Ecto neural progenitor cell (in vitro differentiated cells): ENCODE data around the gene NT5C3A.
"Not testable (repeated sequence)": the region's sequence is repeated elsewhere in the genome, so short reads cannot be mapped to it uniquely, and the experiment has no call there.

Experiments
- DNase-seq: peaks from one replicate; pipeline ENCODE4 v3.0.0-alpha.2; 2018; ENCODE audit warnings: low spot score

The NT5C3A gene

GRCh38 chr7:33041631-33042428, 20.7 kb downstream of the NT5C3A start:
- DNase-seq: no peak

- DNase-seq: no peak
Measured at GRCh38 chr7:33040803-33041516, 21.6 kb downstream of the NT5C3A start.

DNA sequence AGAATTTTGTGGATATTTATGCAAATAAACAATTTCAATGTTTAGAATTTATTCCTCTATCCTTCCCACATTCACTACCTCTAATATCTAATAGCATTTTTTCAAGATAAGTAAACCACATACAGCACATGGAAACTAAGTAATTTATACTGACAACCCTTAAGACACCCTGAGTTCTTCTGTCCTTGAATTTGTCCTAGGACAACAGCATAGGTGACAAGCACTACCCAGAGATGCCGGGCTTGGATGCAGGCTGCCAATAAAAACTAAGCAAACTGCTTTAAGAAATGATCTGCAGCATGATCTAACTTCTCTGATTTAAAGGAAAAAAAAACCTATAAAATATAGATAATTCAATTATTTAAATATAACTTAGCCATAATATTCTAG, 22.7 kb downstream of the NT5C3A start:
- no peak for DNase-seq

- DNase-seq: no peak
Measured at GRCh38 chr7:33039257-33039902, 23.2 kb downstream of the NT5C3A start.

- no peak for DNase-seq
Measured at GRCh38 chr7:33038639-33039038, 23.9 kb downstream of the NT5C3A start.

DNA sequence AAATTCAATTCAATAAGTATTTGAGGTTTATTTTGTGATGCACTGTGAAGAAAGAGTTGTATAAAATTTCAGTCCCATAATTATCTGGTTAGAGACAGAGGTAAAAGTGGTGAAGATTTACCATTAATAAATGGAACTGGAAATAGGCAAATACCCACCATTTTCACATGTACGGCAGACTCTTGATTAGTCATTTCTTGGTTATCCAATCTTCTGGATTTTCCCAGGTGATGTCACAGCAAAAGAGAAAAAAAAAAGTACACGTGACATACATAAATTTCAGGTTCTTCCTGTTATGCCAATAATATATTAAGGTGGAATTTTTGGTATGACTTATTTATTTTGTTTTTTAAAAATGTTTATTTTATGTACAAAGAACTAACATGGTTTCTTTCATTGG, 26.8 kb downstream of the NT5C3A start:
- no peak for DNase-seq

DNA sequence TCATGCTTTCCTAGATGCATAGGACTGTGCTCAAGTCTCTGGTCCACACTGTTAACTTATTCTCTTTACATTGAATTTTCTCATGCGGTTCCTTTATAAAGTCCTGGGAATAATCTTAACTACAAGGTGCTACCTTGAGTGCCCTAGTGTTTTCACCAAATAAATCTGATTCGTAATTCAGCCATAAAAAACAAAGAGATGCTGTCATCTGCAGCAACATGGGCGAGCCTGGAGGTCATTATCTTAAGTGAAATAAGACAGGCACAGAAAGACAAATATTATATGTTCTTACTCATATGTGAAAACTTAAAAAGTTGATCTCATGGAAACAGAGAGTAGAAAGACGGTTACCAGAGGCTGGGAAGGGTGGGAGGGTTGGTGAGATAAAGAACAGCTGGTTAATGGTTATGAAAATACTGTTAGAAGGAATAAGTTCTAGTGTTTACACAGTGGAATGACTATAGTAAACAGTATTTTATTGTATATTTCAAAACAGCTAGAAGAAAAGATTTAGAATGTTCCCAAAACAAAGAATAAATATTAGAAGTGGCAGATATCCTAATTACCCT, 38.3 kb downstream of the NT5C3A start:
- DNase-seq: no peak

DNA sequence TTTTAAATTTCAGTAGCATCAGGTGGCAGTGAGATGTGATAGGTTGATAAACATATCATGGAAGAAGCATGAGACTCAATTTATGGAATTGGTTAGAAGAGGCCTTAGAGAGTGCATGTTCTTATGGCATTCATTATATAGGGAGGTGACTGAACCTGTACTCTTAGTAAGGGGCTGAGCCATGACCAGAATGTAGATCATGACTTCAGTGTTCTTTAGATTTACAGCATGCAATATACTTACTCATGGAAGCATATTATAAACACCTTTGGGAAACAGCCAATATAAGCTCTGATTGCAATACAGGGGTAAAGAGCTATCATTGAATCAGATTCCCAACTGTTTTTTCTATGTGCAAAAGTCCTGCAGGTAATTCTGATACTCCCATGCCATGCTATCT, 50.2 kb downstream of the NT5C3A start:
- no peak for DNase-seq

DNA sequence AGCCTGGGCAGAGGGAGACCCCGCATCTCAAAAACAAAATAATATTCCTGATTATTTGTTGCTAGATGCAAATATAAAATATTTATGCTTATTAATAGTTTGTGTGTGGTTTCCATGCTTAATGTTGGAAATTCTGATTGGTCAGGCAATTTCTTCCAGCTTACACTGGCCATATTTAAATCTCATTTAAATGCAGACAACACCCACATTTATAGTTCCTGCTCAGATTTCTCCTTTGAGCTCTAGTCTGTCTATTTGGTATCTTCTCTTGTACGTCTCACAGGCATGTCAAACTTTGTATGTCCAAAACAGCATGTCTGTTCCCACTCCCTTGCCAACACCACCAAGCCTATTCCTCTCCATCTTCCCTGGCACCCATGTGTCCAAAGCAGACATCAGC, 52.8 kb downstream of the NT5C3A start:
- no peak for DNase-seq

DNA sequence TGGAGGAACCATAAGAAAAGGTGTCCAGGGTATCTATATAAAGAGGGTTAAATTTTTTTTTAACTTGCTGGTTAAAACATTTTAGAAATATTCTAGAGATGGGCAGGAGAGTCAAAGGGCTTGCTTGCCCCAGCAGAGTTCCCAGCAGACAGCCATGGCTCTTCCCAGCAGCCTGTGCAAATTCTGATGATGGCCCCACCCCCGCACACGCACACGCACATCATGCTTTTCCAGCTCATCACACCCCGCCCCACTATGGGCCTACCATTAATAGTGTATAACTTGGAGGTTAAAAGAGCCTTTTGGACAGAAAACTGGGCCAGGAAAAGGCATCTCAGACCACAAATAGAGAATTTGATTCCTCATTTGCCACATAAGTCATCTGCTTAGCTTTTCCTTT, 56.9 kb downstream of the NT5C3A start:
- not testable (repeated sequence) for DNase-seq

- not testable (repeated sequence) for DNase-seq
Measured at GRCh38 chr7:33005193-33005592, 57.4 kb downstream of the NT5C3A start.

GRCh38 chr7:33004104-33004616, 58.4 kb downstream of the NT5C3A start:
- not testable (repeated sequence) for DNase-seq

DNA sequence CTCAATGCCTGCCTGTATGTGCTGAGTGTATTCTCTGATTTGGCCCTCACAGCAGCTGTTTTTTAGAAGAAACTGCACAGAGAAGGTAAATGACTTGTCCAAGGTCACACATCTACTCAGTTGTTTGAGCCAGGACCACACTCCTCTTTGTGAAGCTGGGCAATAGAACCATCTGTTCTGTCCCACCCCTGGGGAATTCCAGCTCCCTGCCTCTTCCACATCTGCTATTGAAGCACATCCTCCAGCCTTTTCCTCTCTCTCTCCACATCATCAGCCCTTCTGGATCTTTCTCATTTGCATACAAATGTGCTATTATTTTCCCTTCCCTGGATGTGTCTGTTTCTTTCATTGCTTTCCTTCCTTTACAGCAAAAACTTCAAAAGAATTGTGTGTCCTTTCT, 59.5 kb downstream of the NT5C3A start:
- not testable (repeated sequence) for DNase-seq

DNA sequence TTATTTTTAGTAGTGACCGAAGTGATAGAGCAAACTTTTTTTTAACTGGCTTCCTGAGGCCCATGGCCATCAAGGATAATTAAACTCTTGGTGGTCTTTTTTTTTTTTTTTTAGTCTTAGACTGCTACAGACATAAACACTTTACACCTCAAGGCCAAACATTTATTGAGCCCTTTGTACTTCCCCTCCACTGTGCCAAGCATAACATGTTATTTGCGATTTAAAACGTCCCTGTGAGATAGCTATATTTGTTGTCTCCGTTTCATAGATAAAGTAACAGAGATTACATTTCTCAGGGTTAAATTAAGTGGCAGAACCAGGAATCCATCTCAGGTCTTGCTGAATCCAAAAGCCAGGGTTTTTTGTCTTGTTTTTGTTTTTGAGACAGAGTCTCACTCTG, 63.2 kb downstream of the NT5C3A start:
- DNase-seq: not testable (repeated sequence)

GRCh38 chr7:32998361-32999171, 64.0 kb downstream of the NT5C3A start:
- DNase-seq: not testable (repeated sequence)

DNA sequence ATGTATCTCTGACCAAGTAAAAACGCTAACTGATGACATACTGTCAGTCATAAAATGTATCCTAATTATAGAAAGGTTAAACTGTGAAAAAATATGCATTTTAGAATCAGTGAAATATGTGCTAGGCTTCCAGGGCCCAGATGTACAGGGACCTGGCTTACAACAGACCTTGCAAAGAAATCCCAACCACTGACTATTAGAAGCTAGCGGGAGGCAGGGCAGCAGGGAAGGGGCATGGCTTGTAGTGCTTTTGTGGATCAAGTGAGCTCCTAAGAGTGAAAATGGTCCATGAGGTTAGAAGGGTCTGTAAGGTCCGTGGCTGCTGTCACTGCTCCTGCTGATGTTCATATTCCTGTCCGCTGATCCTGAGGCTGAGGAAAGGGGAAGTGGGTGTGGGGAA, 64.6 kb downstream of the NT5C3A start:
- DNase-seq: not testable (repeated sequence)

DNA sequence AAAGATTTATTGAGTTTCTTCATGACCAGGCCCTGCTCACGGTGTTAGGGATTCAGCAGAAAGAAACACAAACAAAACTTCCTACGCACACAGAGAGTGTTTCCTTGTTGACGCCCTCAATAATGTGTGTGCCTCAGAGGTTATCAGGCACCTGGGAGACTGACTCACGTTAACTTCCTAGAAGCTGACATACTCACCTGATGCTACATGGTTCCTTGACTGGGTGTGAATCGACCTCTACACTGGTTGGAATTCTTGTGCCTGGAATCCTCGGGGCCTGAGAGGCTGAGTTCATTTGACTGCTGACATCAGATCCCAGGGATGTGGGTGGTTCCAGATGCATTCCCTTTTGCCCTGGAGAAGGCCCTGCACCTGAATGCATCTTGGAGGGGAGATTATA, 69.8 kb downstream of the NT5C3A start:
- DNase-seq: not testable (repeated sequence)

DNA sequence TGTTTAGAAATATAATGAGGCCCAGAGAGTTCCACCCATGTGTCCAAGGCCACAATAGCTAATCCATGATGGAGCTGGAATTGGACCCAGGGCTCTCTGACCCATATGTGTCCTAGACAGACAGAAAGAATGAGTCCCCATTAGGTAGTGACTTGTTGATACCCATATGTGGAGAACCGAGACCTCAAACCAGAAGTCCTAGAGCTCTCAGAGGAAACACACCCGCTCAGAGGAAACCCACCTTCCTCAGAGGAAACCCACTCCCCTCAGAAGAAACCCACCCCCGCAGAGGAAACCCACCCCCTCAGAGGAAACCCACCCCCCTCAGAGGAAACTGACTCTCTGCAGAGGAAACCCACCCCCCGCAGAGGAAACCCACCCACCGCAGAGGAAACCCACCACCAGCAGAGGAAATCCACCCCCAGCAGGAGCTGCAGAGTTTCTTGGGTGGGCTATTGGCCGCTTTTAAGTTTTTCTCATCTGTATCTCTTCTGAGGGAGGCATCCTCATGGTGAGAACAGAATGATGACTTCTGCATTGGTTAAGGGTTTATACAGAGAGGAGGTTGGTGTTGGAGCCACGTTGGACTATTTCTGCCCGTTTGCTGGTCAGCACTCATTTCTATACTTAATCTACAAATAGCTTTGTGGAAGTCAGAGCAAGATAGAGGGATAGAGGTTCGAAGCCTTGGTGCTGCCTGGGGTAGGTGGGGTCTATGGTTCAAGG, 70.4 kb downstream of the NT5C3A start:
- not testable (repeated sequence) for DNase-seq

- not testable (repeated sequence) for DNase-seq
Measured at GRCh38 chr7:32991068-32991585, 71.4 kb downstream of the NT5C3A start.

DNA sequence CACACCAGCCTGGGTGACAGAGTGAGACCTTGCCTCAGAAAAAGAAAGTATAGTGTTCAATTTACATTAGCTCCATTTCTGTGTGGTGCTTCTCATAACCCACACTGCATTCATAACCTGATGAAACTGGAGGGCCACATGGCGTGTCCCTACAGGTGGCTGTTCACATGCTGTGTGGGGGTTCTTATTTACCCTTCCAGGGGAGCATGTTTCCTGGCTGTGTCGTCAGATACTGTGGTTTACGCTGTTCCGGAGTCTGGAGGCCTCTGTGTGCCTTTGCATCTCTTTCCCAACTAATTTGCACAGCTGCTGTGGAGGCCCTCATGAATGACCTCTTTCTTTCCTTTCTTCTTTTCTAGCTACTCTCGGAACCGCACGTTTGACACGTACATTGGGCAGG, 74.4 kb downstream of the NT5C3A start:
- DNase-seq: not testable (repeated sequence)

- DNase-seq: not testable (repeated sequence)
Measured at GRCh38 chr7:32979902-32980301, 82.7 kb downstream of the NT5C3A start.
